ENCODE measurements around the gene TSC2.

- TF ChIP-seq CTCF (IDR thresholded peaks at IDR 0.05 in 2 of 3, conservative IDR thresholded peaks at IDR 0.05 in 1 of 3; ENCODE audit: insufficient read depth in 2 of 3, low read depth in 1 of 3, low read length in 3 of 3) (no peak), EP300 (IDR thresholded peaks at IDR 0.05; ENCODE audit: low read length) (no peak), EZH2 (IDR thresholded peaks at IDR 0.05; ENCODE audit: borderline replicate concordance, low read depth, low read length) (no peak), MTF1 (CRISPR knock-in tag; IDR thresholded peaks at IDR 0.05; ENCODE audit: borderline replicate concordance) (no peak), FOXJ2 (tag; IDR thresholded peaks at IDR 0.05) (no peak), MAX (CRISPR knock-in tag; IDR thresholded peaks at IDR 0.05) (no peak), ZNF174 (CRISPR knock-in tag; IDR thresholded peaks at IDR 0.05) (no peak), POLR2A (conservative IDR thresholded peaks at IDR 0.05) (no peak), CBX5 (IDR thresholded peaks at IDR 0.05; ENCODE audit: borderline replicate concordance, low read depth) (no peak), CBX2 (IDR thresholded peaks at IDR 0.05; ENCODE audit: insufficient read depth, low read length, poor library complexity, severe bottlenecking) (no peak)
- TF ChIP-seq, protein P1, sequence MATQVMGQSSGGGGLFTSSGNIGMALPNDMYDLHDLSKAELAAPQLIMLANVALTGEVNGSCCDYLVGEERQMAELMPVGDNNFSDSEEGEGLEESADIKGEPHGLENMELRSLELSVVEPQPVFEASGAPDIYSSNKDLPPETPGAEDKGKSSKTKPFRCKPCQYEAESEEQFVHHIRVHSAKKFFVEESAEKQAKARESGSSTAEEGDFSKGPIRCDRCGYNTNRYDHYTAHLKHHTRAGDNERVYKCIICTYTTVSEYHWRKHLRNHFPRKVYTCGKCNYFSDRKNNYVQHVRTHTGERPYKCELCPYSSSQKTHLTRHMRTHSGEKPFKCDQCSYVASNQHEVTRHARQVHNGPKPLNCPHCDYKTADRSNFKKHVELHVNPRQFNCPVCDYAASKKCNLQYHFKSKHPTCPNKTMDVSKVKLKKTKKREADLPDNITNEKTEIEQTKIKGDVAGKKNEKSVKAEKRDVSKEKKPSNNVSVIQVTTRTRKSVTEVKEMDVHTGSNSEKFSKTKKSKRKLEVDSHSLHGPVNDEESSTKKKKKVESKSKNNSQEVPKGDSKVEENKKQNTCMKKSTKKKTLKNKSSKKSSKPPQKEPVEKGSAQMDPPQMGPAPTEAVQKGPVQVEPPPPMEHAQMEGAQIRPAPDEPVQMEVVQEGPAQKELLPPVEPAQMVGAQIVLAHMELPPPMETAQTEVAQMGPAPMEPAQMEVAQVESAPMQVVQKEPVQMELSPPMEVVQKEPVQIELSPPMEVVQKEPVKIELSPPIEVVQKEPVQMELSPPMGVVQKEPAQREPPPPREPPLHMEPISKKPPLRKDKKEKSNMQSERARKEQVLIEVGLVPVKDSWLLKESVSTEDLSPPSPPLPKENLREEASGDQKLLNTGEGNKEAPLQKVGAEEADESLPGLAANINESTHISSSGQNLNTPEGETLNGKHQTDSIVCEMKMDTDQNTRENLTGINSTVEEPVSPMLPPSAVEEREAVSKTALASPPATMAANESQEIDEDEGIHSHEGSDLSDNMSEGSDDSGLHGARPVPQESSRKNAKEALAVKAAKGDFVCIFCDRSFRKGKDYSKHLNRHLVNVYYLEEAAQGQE (IDR thresholded peaks at IDR 0.05; ENCODE audit: borderline replicate concordance): no peak
- TF ChIP-seq, protein P1 (CRISPR knock-in tag; IDR thresholded peaks at IDR 0.05; ENCODE audit: low read depth): no peak
- TF ChIP-seq, protein P2, sequence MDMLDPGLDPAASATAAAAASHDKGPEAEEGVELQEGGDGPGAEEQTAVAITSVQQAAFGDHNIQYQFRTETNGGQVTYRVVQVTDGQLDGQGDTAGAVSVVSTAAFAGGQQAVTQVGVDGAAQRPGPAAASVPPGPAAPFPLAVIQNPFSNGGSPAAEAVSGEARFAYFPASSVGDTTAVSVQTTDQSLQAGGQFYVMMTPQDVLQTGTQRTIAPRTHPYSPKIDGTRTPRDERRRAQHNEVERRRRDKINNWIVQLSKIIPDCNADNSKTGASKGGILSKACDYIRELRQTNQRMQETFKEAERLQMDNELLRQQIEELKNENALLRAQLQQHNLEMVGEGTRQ (CRISPR knock-in tag; IDR thresholded peaks at IDR 0.05): no peak
Measured at GRCh38 chr16:1999866-2000514, 47.8 kb upstream of the TSC2 start.

Data from K562 (cell line).